KMS-11 (cell line): ENCODE results near the gene FCHSD1.

Source experiments
- H2AFZ ChIP-seq: fragments of 200-600 bp; sonication (generic); 2 replicates; pipeline ENCODE4 v1.6.1; 2016; ENCODE audit warnings: antibody characterized with exemption, mixed run types, low read depth
- H3K27ac ChIP-seq: fragments of 200-600 bp; sonication (generic); 2 replicates; pipeline ENCODE4 v1.6.1; 2016; ENCODE audit warnings: mild to moderate bottlenecking, mixed run types
- H3K27me3 ChIP-seq: fragments of 200-600 bp; sonication (generic); 2 replicates; pipeline ENCODE4 v1.6.1; 2017; ENCODE audit warnings: mild to moderate bottlenecking, low read depth, mixed run types, moderate library complexity; ENCODE audit not compliant: insufficient read depth
- H3K36me3 ChIP-seq: fragments of 200-600 bp; sonication (generic); 2 replicates; pipeline ENCODE4 v1.6.1; 2017; ENCODE audit warnings: mild to moderate bottlenecking, mixed run types; ENCODE audit not compliant: insufficient read depth
- H3K4me1 ChIP-seq: fragments of 200-600 bp; sonication (generic); 2 replicates; pipeline ENCODE4 v1.6.1; 2016; ENCODE audit warnings: mild to moderate bottlenecking, low read depth, mixed run types; ENCODE audit not compliant: poor library complexity, severe bottlenecking
- H3K4me2 ChIP-seq: fragments of 200-600 bp; sonication (generic); 2 replicates; pipeline ENCODE4 v1.7.0; 2016; ENCODE audit warnings: mild to moderate bottlenecking, mixed run types
- H3K4me3 ChIP-seq: fragments of 200-600 bp; sonication (generic); IDR thresholded peaks from 2 replicates; pipeline ENCODE4 v1.6.1; 2017; ENCODE audit warnings: low read depth, low read length, mixed read lengths; ENCODE audit not compliant: insufficient read depth
- H3K79me2 ChIP-seq: fragments of 200-600 bp; sonication (generic); 2 replicates; pipeline ENCODE4 v1.6.1; 2016; ENCODE audit warnings: low read depth, mixed run types; ENCODE audit not compliant: insufficient read depth
- H3K9ac ChIP-seq: fragments of 200-600 bp; sonication (generic); 2 replicates; pipeline ENCODE4 v1.6.1; 2016; ENCODE audit warnings: mild to moderate bottlenecking, mixed run types
- H4K20me1 ChIP-seq: fragments of 200-600 bp; sonication (generic); 2 replicates; pipeline ENCODE4 v1.6.1; 2016; ENCODE audit warnings: mild to moderate bottlenecking, mixed run types; ENCODE audit not compliant: insufficient read depth
- TF ChIP-seq, protein P1 (sequence below): fragments of 200-600 bp; sonication (generic); conservative IDR thresholded peaks from 2 replicates; pipeline ENCODE4 v1.6.1; 2017; ENCODE audit warnings: low read depth, mild to moderate bottlenecking, antibody characterized with exemption, low read length, moderate library complexity, mixed read lengths

The FCHSD1 gene

DNA sequence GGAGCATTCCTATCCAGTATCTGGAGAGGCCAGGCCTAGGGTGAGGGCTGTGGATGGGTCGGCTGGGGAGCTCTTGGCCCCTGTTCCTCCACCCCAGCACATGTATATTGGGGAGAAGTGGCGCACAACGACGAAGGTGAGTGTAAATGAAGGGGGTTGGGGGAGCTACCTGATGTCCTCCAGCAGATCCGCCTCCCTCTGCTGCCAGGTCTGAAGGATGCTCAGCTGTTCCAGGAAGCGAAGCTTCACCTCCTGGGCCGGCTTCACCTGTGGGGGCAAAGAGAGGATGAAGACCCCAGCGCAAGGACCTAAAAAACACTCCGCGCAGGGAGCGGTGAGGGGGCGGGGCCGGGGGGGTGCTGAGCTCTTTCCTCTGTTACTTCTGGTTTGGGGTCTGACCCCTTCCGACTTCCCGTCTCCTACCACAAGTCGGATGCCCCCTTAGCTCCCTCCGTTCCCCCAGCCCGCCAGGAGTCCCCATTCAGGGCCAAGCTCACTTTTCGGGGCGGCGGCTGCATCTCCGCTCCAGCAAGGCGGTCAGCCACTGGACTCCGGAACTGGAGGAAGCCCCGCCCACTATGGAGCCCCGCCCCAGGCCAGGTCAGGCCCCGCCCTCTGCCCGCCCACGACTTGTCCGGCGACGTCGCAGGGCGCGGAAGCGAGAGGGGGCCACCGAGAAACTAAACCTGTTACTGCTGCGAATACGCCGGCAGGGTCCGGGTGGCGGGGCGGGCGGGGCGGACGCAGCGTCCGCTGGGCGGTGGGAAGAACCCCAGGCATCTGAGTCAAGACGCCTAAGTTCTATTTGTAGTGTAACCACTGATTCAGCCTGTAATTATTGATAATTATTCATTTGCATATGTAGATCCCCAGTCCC lies at the start of gene FCHSD1:
Gene FCHSD1, minus strand, starts transcription at position 568 of the 877 bp plus-strand sequence. Its CDS starts 50 bp downstream, at position 518.
- H3K9ac ChIP-seq, result peak within 1 kb of the TSS; percentile 35; the same call in 1 of the 2 replicates
- H3K27me3 ChIP-seq, result no peaks in the 10 kb centered on the region
- TF ChIP-seq, protein P1, sequence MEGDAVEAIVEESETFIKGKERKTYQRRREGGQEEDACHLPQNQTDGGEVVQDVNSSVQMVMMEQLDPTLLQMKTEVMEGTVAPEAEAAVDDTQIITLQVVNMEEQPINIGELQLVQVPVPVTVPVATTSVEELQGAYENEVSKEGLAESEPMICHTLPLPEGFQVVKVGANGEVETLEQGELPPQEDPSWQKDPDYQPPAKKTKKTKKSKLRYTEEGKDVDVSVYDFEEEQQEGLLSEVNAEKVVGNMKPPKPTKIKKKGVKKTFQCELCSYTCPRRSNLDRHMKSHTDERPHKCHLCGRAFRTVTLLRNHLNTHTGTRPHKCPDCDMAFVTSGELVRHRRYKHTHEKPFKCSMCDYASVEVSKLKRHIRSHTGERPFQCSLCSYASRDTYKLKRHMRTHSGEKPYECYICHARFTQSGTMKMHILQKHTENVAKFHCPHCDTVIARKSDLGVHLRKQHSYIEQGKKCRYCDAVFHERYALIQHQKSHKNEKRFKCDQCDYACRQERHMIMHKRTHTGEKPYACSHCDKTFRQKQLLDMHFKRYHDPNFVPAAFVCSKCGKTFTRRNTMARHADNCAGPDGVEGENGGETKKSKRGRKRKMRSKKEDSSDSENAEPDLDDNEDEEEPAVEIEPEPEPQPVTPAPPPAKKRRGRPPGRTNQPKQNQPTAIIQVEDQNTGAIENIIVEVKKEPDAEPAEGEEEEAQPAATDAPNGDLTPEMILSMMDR, result no peak
- H3K36me3 ChIP-seq, result no peaks in the 10 kb centered on the region
- H2AFZ ChIP-seq, result peak within 1 kb of the TSS; percentile 60
- H3K79me2 ChIP-seq, result no peaks in the 10 kb centered on the region
- H3K4me1 ChIP-seq, result peaks cover 4% of the 10 kb centered on the region
- H4K20me1 ChIP-seq, result no peaks in the 10 kb centered on the region
- no peak within 1 kb of the TSS for H3K27ac ChIP-seq
- H3K4me2 ChIP-seq, result peak within 1 kb of the TSS; percentile 48
- no peak within 1 kb of the TSS for H3K4me3 ChIP-seq

DNA sequence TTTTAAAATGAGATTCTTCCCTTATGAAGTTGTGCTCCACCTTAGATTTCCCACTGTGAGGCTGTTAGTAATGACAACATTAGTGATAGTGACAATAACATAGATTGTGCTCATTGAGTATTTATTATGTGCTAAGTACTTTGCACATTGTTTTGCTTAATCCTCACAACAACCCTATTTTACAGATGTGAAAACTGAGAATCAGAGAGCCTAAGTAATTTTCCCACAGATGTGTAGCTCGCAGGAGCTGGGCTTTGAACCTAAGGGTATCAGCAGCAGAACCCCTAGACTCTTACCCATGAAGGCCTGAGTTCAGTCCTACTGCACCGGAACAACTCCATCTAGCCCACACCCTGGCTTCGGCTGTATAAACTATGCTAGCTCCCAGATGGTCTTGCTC lies 46.4 kb upstream of the FCHSD1 start:
- no peak overlapping the region for H3K4me3 ChIP-seq
- TF ChIP-seq, protein P1, result no peak
- no peak overlapping the region for H3K27ac ChIP-seq
- no peaks in the 10 kb centered on the region for H3K36me3 ChIP-seq
- no peaks in the 10 kb centered on the region for H3K79me2 ChIP-seq
- no peaks in the 10 kb centered on the region for H3K27me3 ChIP-seq
- no peak overlapping the region for H3K9ac ChIP-seq
- no peak overlapping the region for H2AFZ ChIP-seq
- H4K20me1 ChIP-seq, result no peaks in the 10 kb centered on the region
- H3K4me1 ChIP-seq, result peaks cover 25% of the 10 kb centered on the region
- H3K4me2 ChIP-seq, result no peak overlapping the region

DNA sequence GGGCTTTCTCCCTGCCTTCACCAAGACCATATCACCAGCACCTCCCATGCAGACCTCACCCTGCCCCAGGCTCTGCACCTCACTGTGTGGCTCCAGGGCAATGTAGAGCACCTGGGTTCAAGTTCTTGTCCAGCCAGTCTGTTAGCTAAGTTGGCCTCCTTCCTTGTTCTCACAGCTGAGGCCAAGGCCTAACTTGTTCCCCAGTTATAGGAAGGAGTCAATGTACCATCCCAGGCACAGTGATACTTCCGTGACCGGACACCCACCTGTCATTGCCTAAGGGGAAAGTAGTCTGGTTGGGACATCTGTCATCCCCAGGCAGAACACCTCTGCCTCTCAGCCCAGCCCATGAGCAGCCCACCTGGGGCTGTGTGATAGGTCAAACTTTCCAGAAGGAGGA lies 45.2 kb upstream of the FCHSD1 start:
- Histone ChIP-seq H3K79me2 (no peaks in the 10 kb centered on the region), H4K20me1 (no peaks in the 10 kb centered on the region), H3K4me2 (no peak overlapping the region), H3K27me3 (no peaks in the 10 kb centered on the region), H3K9ac (no peak overlapping the region), H3K4me1 (peaks cover 21% of the 10 kb centered on the region), H3K36me3 (no peaks in the 10 kb centered on the region), H3K4me3 (no peak overlapping the region), H3K27ac (no peak overlapping the region), H2AFZ (no peak overlapping the region)
- TF ChIP-seq, protein P1, result no peak

DNA sequence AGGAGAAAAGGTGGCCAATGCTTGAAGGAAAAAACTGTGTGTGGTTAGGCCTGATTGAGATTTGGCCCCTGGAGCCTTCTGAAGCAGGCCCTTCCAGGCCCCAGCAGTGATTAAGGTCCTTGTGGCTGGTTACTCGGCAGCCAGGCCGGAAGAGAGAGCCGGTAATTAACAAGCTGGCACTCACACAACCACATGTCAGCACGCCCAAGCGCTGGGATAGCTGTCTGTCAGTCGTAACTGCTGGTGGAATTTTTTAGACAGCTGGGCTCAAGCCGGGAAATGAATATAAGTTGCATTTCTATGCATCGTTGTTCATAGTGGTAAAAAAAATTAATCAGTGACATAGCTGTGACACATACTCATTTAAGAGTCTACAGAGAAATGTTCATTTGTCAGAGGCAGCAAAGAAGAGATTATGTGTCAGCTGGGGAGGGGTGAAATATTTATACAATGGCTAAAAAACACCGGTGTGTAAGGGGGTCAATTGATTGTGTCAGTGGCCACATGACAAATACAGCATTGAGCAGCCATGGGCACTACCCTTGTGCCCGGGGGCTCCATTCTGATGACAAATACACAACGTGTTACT lies 44.5 kb upstream of the FCHSD1 start:
- TF ChIP-seq, protein P1, result no peak
- H3K36me3 ChIP-seq, result no peaks in the 10 kb centered on the region
- no peak overlapping the region for H2AFZ ChIP-seq
- no peaks in the 10 kb centered on the region for H3K79me2 ChIP-seq
- peaks cover 19% of the 10 kb centered on the region for H3K4me1 ChIP-seq
- no peak overlapping the region for H3K27ac ChIP-seq
- no peak overlapping the region for H3K4me2 ChIP-seq
- H3K9ac ChIP-seq, result no peak overlapping the region
- H4K20me1 ChIP-seq, result no peaks in the 10 kb centered on the region
- no peaks in the 10 kb centered on the region for H3K27me3 ChIP-seq
- no peak overlapping the region for H3K4me3 ChIP-seq
